ENCODE data around the gene PPP2R1B. TPM values are rescaled to one million over a fixed set of nuclear protein-coding genes. Genes with fewer than 3 reads are reported as not detected.

The PPP2R1B gene
- total RNA-seq, 1 donor from 2014 or later: 46.1 TPM

- no peak for TF ChIP-seq CTCF (conservative IDR thresholded peaks at IDR 0.05; ENCODE audit: low read depth, low read length)
- DNase-seq (ENCODE audit: low read depth): no peak
- H3K4me3 ChIP-seq (ENCODE audit: low read depth, low read length): no peak overlapping the region
Observed at GRCh38 chr11:111680486-111681175, 85.6 kb downstream of the PPP2R1B start.

Other genes starting within 250 kb of the PPP2R1B start
- 20.8 and 34.7 TPM in 2 replicates for gene LAYN, start 225.7 kb downstream of the PPP2R1B start, total RNA-seq
- 7.1 and 8.1 TPM in 2 replicates for gene SIK2, start 163.9 kb downstream of the PPP2R1B start, total RNA-seq
- gene ALG9, start 105.2 kb upstream of the PPP2R1B start, total RNA-seq: 19.2 and 29.8 TPM in 2 replicates
- 1.1 and 3.8 TPM in 2 replicates for gene FDXACB1, start 112.8 kb upstream of the PPP2R1B start, total RNA-seq
- gene CFAP68, start 113.2 kb upstream of the PPP2R1B start, total RNA-seq: 20.0 and 29.5 TPM in 2 replicates
- gene CRYAB, start 145.4 kb upstream of the PPP2R1B start, total RNA-seq: 5.9 and 25.8 TPM in 2 replicates
- gene HSPB2, start 146.3 kb upstream of the PPP2R1B start, total RNA-seq: 0.29 TPM in 1 of 2 replicates, not detected in the other
- 4.0 and 5.0 TPM in 2 replicates for gene C11orf52, start 152.5 kb upstream of the PPP2R1B start, total RNA-seq
- 6.8 and 7.7 TPM in 2 replicates for gene DIXDC1, start 171.0 kb upstream of the PPP2R1B start, total RNA-seq

Measured in epithelial cell of proximal tubule (primary cell).